GM12873 (cell line): Measurements from ENCODE around the gene PHEX.

Source experiments
- CTCF ChIP-seq: IDR thresholded peaks from 2 replicates; pipeline ENCODE4 v1.5.1; 2012; ENCODE audit warnings: low read depth, mild to moderate bottlenecking, moderate library complexity, low read length, control low read depth; ENCODE audit not compliant: insufficient read depth; ENCODE audit errors: missing control alignments

The PHEX gene

GRCh38 chrX:22192419-22193060 lies 160.4 kb downstream of the PHEX start:
- peak; percentile 83 for TF ChIP-seq CTCF

GRCh38 chrX:22193851-22194659 lies 161.9 kb downstream of the PHEX start:
- TF ChIP-seq CTCF: no peak

- TF ChIP-seq CTCF: no peak
These were observed 162.5 kb downstream of the PHEX start for GRCh38 chrX:22194660-22194945.

GRCh38 chrX:22196149-22196548 lies 164.0 kb downstream of the PHEX start:
- no peak for TF ChIP-seq CTCF

- no peak for TF ChIP-seq CTCF
These were observed 170.1 kb downstream of the PHEX start for GRCh38 chrX:22202251-22202650.

- TF ChIP-seq CTCF: no peak
These were observed 171.1 kb downstream of the PHEX start for GRCh38 chrX:22203186-22203585.

GRCh38 chrX:22206781-22207180 lies 174.7 kb downstream of the PHEX start:
- TF ChIP-seq CTCF: no peak
